GM12872 (cell line): Measurements from ENCODE around the gene DNAAF8.

Experiments used
- CTCF ChIP-seq: IDR thresholded peaks from 3 replicates; pipeline ENCODE4 v1.5.1; 2011; ENCODE audit warnings: low read depth, mild to moderate bottlenecking, low read length, moderate library complexity; ENCODE audit not compliant: insufficient read depth

The DNAAF8 gene

GRCh38 chr16:4734063-4734729 is at the start of gene DNAAF8, which contains the start of gene ANKS3:
Gene DNAAF8, plus strand, starts transcription at chr16:4734537. Its CDS starts 1,978 bp downstream, at chr16:4736515.
Gene ANKS3, minus strand, starts transcription at chr16:4734271. Its CDS starts 4,122 bp downstream, at chr16:4730149.
- TF ChIP-seq CTCF, result no peak

- no peak for TF ChIP-seq CTCF
Observed at GRCh38 chr16:4684763-4685162, 49.6 kb upstream of the DNAAF8 start.

GRCh38 chr16:4685292-4685691 is 49.0 kb upstream of the DNAAF8 start:
- no peak for TF ChIP-seq CTCF

GRCh38 chr16:4685776-4686496 is 48.4 kb upstream of the DNAAF8 start:
- TF ChIP-seq CTCF, result no peak

- TF ChIP-seq CTCF, result no peak
Observed at GRCh38 chr16:4686497-4687210, 47.7 kb upstream of the DNAAF8 start.

GRCh38 chr16:4687416-4687815 is 46.9 kb upstream of the DNAAF8 start:
- TF ChIP-seq CTCF, result no peak

GRCh38 chr16:4687946-4688673 is 46.2 kb upstream of the DNAAF8 start:
- no peak for TF ChIP-seq CTCF
